Activated naive CD8-positive, alpha-beta T cell treated with anti-CD3 and anti-CD28 coated beads, Interleukin-2, amount 10 ng/mL, durations not matched to agents 7 days and 5 days (primary cell): ENCODE data around the gene SFXN3. TPM values are rescaled to one million over a fixed set of nuclear protein-coding genes. Genes with fewer than 3 reads are reported as not detected.

ENCODE experiments used
- ATAC-seq: fragments of 150-1000 bp; cut with Tn5 transposase; one replicate; pipeline ENCODE4 v1.10.0; 2021; ENCODE audit warnings: low read depth, moderate library complexity
- POLR2A ChIA-PET: fragments of 350-600 bp; sonication (Branson Sonifier 250); formaldehyde crosslinking; loops from one replicate; lab custom pipeline; 2021; ENCODE audit warnings: antibody characterized with exemption; lab: Charles Lee
- DNase-seq: peaks from one replicate; pipeline ENCODE4 v3.0.0; 2021
- H3K27ac Mint-ChIP-seq: one replicate; pipeline ENCODE4 v1.8.0; 2022; ENCODE audit warnings: mild to moderate bottlenecking, mixed read lengths
- H3K27me3 Mint-ChIP-seq: one replicate; pipeline ENCODE4 v1.8.0; 2022; ENCODE audit warnings: mild to moderate bottlenecking, moderate library complexity, mixed read lengths
- H3K36me3 Mint-ChIP-seq: one replicate; pipeline ENCODE4 v1.8.0; 2021; ENCODE audit warnings: mild to moderate bottlenecking, mixed read lengths
- H3K4me1 Mint-ChIP-seq: one replicate; pipeline ENCODE4 v1.8.0; 2021; ENCODE audit warnings: mixed read lengths
- H3K4me3 Mint-ChIP-seq: one replicate; pipeline ENCODE4 v1.8.0; 2022; ENCODE audit warnings: mild to moderate bottlenecking, moderate library complexity, mixed read lengths
- H3K9me3 Mint-ChIP-seq: one replicate; pipeline ENCODE4 v1.8.0; 2021; ENCODE audit warnings: mixed read lengths
- total RNA-seq, 2 experiments: library from RNA; stranded (reverse); gene quantifications; one replicate each; pipeline ENCODE4 v1.2.3, GENCODE V29; 2021

Gene SFXN3
- total RNA-seq, 2 experiments from 2014 or later: 66.1 to 68.6 TPM

DNA sequence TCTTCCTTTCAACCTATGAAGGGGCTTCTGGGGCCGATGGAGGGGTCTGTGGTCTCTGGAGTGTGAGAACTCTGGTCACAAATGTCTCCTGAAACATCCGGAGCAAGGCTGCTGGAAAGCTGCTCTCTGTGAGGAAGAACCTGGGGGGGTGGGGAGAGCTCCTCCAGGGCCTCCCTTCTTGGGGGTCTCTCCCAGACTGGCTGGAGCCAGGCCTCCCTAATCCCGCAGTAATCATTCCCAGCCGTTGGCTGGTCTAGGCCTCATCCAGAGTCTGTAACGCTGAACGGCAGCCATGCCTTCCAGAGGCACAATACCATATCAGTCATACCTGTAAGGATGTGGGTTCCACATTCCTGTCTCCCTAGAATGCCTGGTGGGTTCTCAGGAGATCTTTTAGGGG lies 35.9 kb upstream of the SFXN3 start:
- H3K9me3 Mint-ChIP-seq: no peaks in the 10 kb centered on the region
- H3K27ac Mint-ChIP-seq: no peak overlapping the region
- H3K27me3 Mint-ChIP-seq: no peaks in the 10 kb centered on the region
- DNase-seq: no peak
- peaks cover 16% of the 10 kb centered on the region for H3K36me3 Mint-ChIP-seq
- POLR2A ChIA-PET: no interaction called here
- no peak for ATAC-seq
- peaks cover 22% of the 10 kb centered on the region for H3K4me1 Mint-ChIP-seq
- no peak overlapping the region for H3K4me3 Mint-ChIP-seq

- Mint-ChIP-seq H3K27me3 (no peaks in the 10 kb centered on the region), H3K4me3 (peak overlapping the region; percentile 88), H3K27ac (peak overlapping the region; percentile 92), H3K36me3 (peaks cover 5% of the 10 kb centered on the region), H3K4me1 (peaks cover 20% of the 10 kb centered on the region), H3K9me3 (no peaks in the 10 kb centered on the region)
- POLR2A ChIA-PET: interaction anchor here (0.5 to 3.8 kb wide), 8 partner anchors 10 to 85 kb away, joined by 3 to 36 read pairs (median 4); partner anchors contain the start of genes MRPL43, PDZD7, SFXN3 and TWNK
- DNase-seq (peak; percentile 74), ATAC-seq (peak; percentile 7)
Observed at GRCh38 chr10:100996678-100997359, 34.2 kb upstream of the SFXN3 start.

DNA sequence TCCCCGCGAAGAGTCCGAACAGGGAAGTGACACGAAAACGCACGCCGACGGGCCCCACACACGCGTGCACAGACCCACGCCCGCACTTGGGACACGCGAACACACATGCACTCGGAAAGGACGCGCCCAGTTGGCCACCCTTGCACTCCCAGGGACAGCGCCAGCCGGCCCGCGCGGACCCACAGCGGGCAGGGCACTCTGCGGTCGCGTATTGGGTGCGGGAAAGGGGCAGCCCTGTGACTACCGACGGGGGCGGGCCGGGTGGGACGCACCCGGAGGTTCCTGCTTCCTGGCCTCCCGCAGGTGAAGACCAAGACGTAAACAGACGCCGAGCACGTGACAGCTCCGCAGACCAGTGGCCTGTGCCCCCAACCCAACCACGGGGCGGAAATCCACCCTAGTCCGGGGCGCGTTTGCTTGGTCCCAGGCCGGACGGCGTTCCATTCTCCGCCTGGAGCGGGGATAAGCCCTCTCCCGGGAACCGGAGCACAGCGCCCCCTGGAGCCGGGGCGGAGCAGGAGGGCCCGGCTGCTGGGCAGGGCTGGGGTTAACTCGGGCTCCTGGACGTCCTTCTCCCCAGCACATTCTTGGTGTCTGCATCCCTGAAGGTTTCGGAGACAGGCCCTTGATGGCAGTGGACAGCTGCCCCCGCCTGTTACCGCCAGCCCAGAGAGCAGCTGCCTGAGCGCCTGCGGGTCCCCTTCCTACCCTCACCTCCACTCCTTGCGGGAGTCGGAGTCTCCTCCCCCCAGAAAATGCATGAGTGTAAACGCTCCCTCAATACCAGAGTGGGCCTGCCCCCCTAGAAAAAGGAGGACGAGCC lies 33.5 kb upstream of the SFXN3 start:
- Mint-ChIP-seq H3K27me3 (no peaks in the 10 kb centered on the region), H3K4me1 (peaks cover 19% of the 10 kb centered on the region), H3K4me3 (peak overlapping the region; percentile 88), H3K9me3 (no peaks in the 10 kb centered on the region), H3K27ac (peak overlapping the region; percentile 94), H3K36me3 (peaks cover 5% of the 10 kb centered on the region)
- ATAC-seq (peak; percentile 51), DNase-seq (peak; percentile 89)
- POLR2A ChIA-PET: interaction anchor here (0.5 to 3.8 kb wide), 12 partner anchors 10 to 818 kb away, joined by 3 to 36 read pairs (median 4); partner anchors contain the start of genes MRPL43, PDZD7, SFXN3 and TWNK

DNA sequence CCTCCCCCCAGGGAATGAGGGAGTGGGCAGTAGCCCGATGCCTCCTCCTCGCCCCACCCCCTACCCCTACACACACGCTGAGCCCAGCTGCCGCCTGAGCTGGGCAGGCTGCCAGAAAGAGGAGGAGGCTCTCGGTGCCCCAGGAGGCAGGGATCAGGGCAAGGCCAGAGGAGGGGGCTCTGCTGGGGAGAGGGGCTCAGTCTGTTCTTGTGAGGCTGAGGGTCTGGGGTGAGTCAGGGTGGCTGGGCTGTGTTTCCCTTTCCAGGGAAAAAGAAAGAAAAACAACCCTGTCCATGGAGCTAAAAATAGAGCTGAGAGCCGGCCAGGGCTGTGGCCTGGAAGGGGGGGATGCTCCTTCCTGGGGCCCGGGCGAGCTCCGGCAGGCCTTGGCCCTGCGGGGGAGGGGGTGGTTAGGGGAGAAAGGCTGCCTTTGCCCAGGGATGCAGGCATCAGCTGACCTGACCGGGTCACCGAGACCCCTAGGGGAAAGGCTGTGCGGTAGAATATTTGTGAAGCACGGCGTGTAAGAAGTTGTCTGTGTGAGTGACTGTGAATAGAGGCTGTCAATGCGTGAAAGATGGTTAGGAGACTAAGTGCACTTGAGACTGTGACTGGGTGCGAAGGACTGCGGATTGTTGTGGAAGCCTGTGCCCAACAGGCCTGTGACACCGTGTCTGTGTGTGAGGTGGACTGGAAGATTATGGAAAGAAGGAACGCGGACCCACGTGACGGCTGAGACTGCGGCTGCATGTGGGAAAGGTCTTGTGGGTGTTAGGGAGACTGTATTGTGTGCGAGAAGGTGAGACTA lies 32.6 kb upstream of the SFXN3 start:
- H3K9me3 Mint-ChIP-seq: no peaks in the 10 kb centered on the region
- peaks cover 3% of the 10 kb centered on the region for H3K36me3 Mint-ChIP-seq
- H3K4me3 Mint-ChIP-seq: peak overlapping the region; percentile 88
- DNase-seq (peak; percentile 77), ATAC-seq (peak; percentile 23)
- H3K27ac Mint-ChIP-seq: peak overlapping the region; percentile 94
- peaks cover 19% of the 10 kb centered on the region for H3K4me1 Mint-ChIP-seq
- no peaks in the 10 kb centered on the region for H3K27me3 Mint-ChIP-seq
- POLR2A ChIA-PET: interaction anchor here (0.6 to 3.8 kb wide), 9 partner anchors 11 to 817 kb away, joined by 3 to 36 read pairs (median 6); partner anchors contain the start of genes MRPL43, PDZD7, SFXN3 and TWNK

DNA sequence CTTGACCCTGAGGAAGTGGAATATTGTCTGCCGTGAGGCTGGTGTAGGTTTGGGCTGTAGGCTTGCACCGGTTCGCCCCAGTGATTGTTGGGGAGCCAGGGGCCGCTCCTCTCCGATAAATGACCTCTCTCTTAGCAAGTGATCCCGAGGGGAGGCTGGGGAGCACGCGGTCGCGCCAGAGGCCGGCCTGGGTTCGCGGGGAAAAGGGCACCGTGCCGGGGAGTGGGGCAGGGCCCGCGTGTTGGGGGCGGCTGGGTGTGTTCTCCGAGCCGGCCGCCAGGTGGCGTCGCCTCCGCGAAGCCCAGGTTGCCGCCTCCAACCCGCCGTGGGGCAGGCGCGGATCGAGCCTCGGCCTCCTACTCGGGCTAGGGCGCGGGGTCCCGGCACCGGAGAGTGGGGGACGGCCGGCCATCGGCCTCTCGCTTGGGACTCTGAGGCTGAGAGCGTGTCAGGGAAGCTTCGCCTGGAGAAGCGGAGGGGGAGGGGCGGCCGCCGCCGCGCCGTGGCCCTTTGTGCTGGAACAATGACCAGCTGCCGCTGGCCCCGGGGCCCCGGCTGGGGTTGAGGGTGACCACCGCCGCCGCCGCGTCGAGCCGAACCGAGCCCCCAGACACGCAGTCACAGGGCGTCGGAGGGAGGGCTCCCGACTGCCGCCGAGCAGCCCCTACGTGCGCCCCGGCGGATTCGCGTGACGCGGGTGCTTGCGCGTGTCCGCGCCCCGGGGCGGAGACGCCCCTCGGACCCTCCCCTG lies 31.9 kb upstream of the SFXN3 start:
- peaks cover 3% of the 10 kb centered on the region for H3K36me3 Mint-ChIP-seq
- POLR2A ChIA-PET: interaction anchor here (1.1 to 3.8 kb wide), 2 partner anchors 12 to 19 kb away, joined by 6 to 36 read pairs; partner anchors contain the start of genes MRPL43 and TWNK
- H3K27me3 Mint-ChIP-seq: no peaks in the 10 kb centered on the region
- H3K9me3 Mint-ChIP-seq: no peaks in the 10 kb centered on the region
- H3K4me1 Mint-ChIP-seq: peaks cover 19% of the 10 kb centered on the region
- peak overlapping the region; percentile 94 for H3K27ac Mint-ChIP-seq
- ATAC-seq (peak; percentile 61), DNase-seq (peak; percentile 92)
- H3K4me3 Mint-ChIP-seq: peak overlapping the region; percentile 88

DNA sequence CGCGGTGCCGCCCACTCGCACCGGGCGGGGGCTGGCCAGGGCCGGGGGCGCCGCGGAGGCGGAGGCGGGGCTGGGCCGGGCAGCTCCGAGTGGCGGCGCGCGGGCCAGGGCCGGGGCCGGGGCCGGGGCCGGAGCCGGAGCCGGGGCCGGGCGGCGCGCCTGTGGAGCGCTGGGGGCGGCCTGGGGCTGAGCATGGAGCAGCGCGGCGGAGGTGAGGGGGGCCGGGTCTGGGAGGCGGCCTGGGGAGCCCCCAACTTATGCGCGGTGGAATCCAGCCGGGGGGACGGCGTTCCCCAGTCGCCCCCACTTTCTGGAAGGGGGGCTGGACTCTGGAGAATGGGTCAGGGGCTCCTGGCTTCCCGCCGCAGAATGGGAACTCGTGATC lies 31.3 kb upstream of the SFXN3 start, which contains the start of gene LZTS2:
LZTS2 (plus strand) TSS at position 67 of the 385 bp plus-strand sequence. CDS start 2,731 bp downstream, outside the sequence.
- ATAC-seq (no peak), DNase-seq (no peak)
- Mint-ChIP-seq H3K9me3 (no peaks in the 10 kb centered on the region), H3K27ac (peak within 1 kb of the TSS; percentile 94), H3K4me3 (peak within 1 kb of the TSS; percentile 88), H3K4me1 (peaks cover 19% of the 10 kb centered on the region), H3K36me3 (peaks cover 3% of the 10 kb centered on the region), H3K27me3 (no peaks in the 10 kb centered on the region)
- POLR2A ChIA-PET: interaction anchor here (3.8 kb wide), 1 partner anchor 13 kb away, joined by 36 read pairs; the partner anchor contains the start of genes MRPL43 and TWNK

GRCh38 chr10:101000127-101000914 lies 30.7 kb upstream of the SFXN3 start:
- H3K4me3 Mint-ChIP-seq: peak overlapping the region; percentile 72
- peak overlapping the region; percentile 4 for H3K27ac Mint-ChIP-seq
- H3K27me3 Mint-ChIP-seq: no peaks in the 10 kb centered on the region
- H3K9me3 Mint-ChIP-seq: no peaks in the 10 kb centered on the region
- DNase-seq (no peak), ATAC-seq (no peak)
- POLR2A ChIA-PET: no interaction called here
- H3K36me3 Mint-ChIP-seq: peaks cover 3% of the 10 kb centered on the region
- peaks cover 19% of the 10 kb centered on the region for H3K4me1 Mint-ChIP-seq

DNA sequence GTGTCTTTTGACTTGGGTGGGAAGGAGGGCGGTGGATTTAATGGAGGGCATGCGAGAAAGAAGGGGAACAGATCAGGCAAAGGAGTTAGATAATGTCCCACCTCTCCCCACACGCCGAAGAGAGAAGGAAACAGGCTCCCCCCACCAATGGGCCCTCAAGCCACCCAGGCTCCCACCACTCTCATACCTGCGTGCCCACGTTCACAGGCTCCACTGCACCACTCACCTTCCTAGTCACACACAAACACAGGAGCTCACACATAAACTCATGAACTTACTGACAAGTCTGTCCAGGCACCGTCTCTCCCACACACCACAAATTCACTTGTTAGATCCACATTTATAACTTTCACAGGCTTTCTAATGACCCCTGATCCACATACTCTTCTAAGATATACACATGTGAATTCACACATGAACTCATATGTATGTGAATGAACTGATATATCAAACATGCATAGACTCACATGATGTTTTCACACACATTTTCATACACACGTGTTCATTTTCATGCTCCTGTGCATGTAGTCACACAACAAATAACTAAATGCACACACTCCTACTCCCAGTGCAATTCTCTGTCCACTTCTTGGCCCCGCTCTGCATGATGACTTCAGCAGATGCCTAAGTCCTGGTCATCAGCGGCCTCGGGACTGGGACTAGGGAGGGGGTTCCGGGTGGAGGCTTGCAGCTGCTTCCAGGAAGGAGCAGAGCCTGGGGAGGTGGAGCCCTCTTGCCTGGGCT lies 29.9 kb upstream of the SFXN3 start:
- Mint-ChIP-seq H3K9me3 (no peaks in the 10 kb centered on the region), H3K4me3 (peak overlapping the region; percentile 52), H3K4me1 (peaks cover 17% of the 10 kb centered on the region), H3K27me3 (no peaks in the 10 kb centered on the region), H3K36me3 (peaks cover 3% of the 10 kb centered on the region), H3K27ac (peak overlapping the region; percentile 22)
- ATAC-seq: no peak
- POLR2A ChIA-PET: no interaction called here
- no peak for DNase-seq

DNA sequence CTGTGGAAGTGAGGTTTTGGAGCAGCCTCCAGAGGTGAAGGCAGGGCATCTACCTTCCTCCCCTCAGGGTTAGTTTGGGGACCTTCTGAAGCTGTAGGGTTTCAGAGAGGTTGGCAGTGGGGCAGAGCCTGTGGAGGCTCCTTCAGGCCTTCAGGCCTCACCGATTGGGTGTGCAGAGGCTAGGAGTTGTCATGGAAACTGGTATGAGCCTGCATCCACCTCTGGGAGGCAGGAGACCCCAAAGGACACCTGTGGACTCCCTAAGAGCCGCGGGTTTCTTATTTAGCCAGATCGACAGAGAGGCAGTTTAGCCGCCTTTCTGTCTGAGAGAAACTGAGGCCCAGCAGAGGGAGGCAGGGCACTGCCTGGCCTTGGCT lies 29.4 kb upstream of the SFXN3 start:
- Mint-ChIP-seq H3K4me1 (peaks cover 11% of the 10 kb centered on the region), H3K9me3 (no peaks in the 10 kb centered on the region), H3K27ac (no peak overlapping the region), H3K27me3 (no peaks in the 10 kb centered on the region), H3K36me3 (peaks cover 3% of the 10 kb centered on the region), H3K4me3 (no peak overlapping the region)
- POLR2A ChIA-PET: no interaction called here
- ATAC-seq: no peak
- no peak for DNase-seq

DNA sequence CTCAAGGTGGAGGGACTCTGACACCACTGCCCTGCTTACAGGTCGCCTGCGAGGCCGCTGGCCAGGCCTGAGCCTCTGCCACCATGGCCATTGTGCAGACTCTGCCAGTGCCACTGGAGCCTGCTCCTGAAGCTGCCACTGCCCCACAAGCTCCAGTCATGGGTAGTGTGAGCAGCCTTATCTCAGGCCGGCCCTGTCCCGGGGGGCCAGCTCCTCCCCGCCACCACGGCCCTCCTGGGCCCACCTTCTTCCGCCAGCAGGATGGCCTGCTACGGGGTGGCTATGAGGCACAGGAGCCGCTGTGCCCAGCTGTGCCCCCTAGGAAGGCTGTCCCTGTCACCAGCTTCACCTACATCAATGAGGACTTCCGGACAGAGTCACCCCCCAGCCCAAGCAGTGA lies 28.6 kb upstream of the SFXN3 start:
- POLR2A ChIA-PET: no interaction called here

DNA sequence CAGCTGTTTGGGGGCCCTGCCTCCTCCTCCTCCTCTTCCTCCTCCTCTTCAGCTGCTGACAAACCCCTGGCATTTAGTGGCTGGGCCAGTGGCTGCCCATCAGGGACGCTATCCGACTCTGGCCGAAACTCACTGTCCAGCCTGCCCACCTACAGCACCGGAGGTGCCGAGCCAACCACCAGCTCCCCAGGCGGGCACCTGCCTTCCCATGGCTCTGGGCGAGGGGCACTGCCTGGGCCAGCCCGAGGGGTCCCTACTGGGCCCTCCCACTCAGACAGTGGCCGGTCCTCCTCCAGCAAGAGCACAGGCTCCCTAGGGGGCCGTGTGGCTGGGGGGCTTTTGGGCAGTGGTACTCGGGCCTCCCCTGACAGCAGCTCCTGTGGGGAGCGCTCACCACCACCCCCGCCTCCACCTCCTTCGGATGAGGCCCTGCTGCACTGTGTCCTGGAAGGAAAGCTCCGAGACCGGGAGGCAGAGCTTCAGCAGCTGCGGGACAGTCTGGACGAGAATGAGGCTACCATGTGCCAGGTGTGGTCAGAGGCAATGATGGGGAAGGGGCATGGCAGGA lies 27.3 kb upstream of the SFXN3 start:
- Mint-ChIP-seq H3K4me3 (no peak overlapping the region), H3K4me1 (peaks cover 3% of the 10 kb centered on the region), H3K9me3 (no peaks in the 10 kb centered on the region), H3K36me3 (peaks cover 3% of the 10 kb centered on the region), H3K27me3 (no peaks in the 10 kb centered on the region), H3K27ac (no peak overlapping the region)
- POLR2A ChIA-PET: no interaction called here
- DNase-seq: no peak
- no peak for ATAC-seq

More for the DNA sequence above, 28.6 kb upstream of the SFXN3 start:
- H3K27ac Mint-ChIP-seq: no peak overlapping the region
- no peak overlapping the region for H3K4me3 Mint-ChIP-seq
- no peaks in the 10 kb centered on the region for H3K27me3 Mint-ChIP-seq
- no peaks in the 10 kb centered on the region for H3K9me3 Mint-ChIP-seq
- H3K4me1 Mint-ChIP-seq: peaks cover 10% of the 10 kb centered on the region
- DNase-seq (no peak), ATAC-seq (no peak)
- peaks cover 3% of the 10 kb centered on the region for H3K36me3 Mint-ChIP-seq
